K562 (cell line): ENCODE data around the gene SPEM3. TPM values are rescaled to one million over a fixed set of nuclear protein-coding genes. Genes with fewer than 3 reads are reported as not detected.

Experiments
- CEBPB ChIP-seq: fragments of 450-650 bp; IDR thresholded peaks from 2 replicates; pipeline ENCODE4 v1.6.1; 2016; ENCODE audit warnings: missing genetic modification characterization, missing compliant biosample characterization
- OTX1 ChIP-seq: fragments of 450-650 bp; formaldehyde crosslinking; IDR thresholded peaks from 2 replicates; pipeline ENCODE4 v1.4.0; 2022; ENCODE audit warnings: mild to moderate bottlenecking
- PHF20 ChIP-seq: fragments of 450-650 bp; IDR thresholded peaks from 2 replicates; pipeline ENCODE4 v1.6.1; 2018; ENCODE audit not compliant: partially characterized antibody
- ZC3H11A ChIP-seq: IDR thresholded peaks from 2 replicates; pipeline ENCODE4 v1.6.1; 2012; ENCODE audit warnings: low read depth, low read length, improper control_type of control experiment
- ZNF77 ChIP-seq: fragments of 250-450 bp; sonication (Bioruptor Pico); IDR thresholded peaks from 2 replicates; pipeline ENCODE4 v1.5.0; 2020
- polyA plus RNA-seq, 8 experiments: library from polyadenylated mRNA; depleted of rRNA in 4 of 8; stranded (reverse) in 5 of 8; unstranded in 3 of 8; fragments of >200 nt; fragmentation: Nextera tagmentation in 2 of 8; fragmentation: Illumina TruSeq in 1 of 8; extraction: Ambion mirVana in 2 of 8; extraction: Trizol in 1 of 8; gene quantifications; 2 replicates each; pipeline versions ENCODE4 v1.2.1 to v1.2.3, GENCODE V29; 2011 to 2014; ENCODE audit warnings: inconsistent platforms in 1 of 8, missing spikeins in 1 of 8
- total RNA-seq, 7 experiments: library from RNA; depleted of rRNA in 6 of 7; stranded (reverse); fragments of >200 nt in 6 of 7; fragmentation: Illumina TruSeq in 2 of 7; extraction: Trizol in 2 of 7; gene quantifications; 2 replicates each; pipeline versions ENCODE4 v1.2.1 to v1.2.3, GENCODE V29; 2011 to 2021; ENCODE audit warnings: low replicate concordance in 1 of 7
- TF ChIP-seq, protein P1 (sequence below), 3 experiments: fragments of 200-800 bp in 1 of 3; sonication (Bioruptor generic) in 1 of 3; sonication (generic) in 1 of 3; formaldehyde crosslinking in 1 of 3; IDR thresholded peaks; 2 replicates each; pipeline versions ENCODE4 v1.6.1 to v1.8.0; 2016 to 2022; ENCODE audit warnings: mild to moderate bottlenecking in 2 of 3, missing compliant biosample characterization in 2 of 3, missing genetic modification characterization in 2 of 3, missing genetic modification reagents in 1 of 3
- TF ChIP-seq, protein P2 (sequence below): fragments of 450-650 bp; formaldehyde crosslinking; IDR thresholded peaks from 2 replicates; pipeline ENCODE4 v1.4.0; 2020; ENCODE audit warnings: mild to moderate bottlenecking
- TF ChIP-seq, protein P3 (sequence below), 2 experiments: fragments of 450-650 bp; formaldehyde crosslinking in 1 of 2; IDR thresholded peaks; 2 replicates each; pipeline versions ENCODE4 v1.4.0 to v1.6.1; 2014 to 2020; ENCODE audit warnings: mild to moderate bottlenecking in 2 of 2, borderline replicate concordance in 1 of 2, low read depth in 1 of 2
- TF ChIP-seq, protein P4 (sequence below): sonication (generic); formaldehyde crosslinking; IDR thresholded peaks from 2 replicates; pipeline ENCODE4 v1.8.0; 2023; ENCODE audit warnings: mild to moderate bottlenecking, missing genetic modification reagents
- TF ChIP-seq, protein P5 (sequence below): fragments of 150-350 bp; conservative IDR thresholded peaks from 2 replicates; pipeline ENCODE4 v1.6.1; 2014; ENCODE audit warnings: low read length

The SPEM3 gene
- total and polyA plus RNA-seq, 9 of the 15 experiments (the other 6 are each of a cell fraction or from before 2014, with no cell fraction given) = not detected

- TF ChIP-seq CEBPB (tag) (no peak), OTX1 (CRISPR knock-in tag) (no peak), ZC3H11A (no peak), PHF20 (no peak), ZNF77 (CRISPR knock-in tag) (no peak)
- TF ChIP-seq, protein P1, sequence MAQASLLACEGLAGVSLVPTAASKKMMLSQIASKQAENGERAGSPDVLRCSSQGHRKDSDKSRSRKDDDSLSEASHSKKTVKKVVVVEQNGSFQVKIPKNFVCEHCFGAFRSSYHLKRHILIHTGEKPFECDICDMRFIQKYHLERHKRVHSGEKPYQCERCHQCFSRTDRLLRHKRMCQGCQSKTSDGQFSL (CRISPR knock-in tag; IDR thresholded peaks at IDR 0.05) = no peak
- TF ChIP-seq, protein P1 (tag; IDR thresholded peaks at IDR 0.05) = no peak
- TF ChIP-seq, protein P2, sequence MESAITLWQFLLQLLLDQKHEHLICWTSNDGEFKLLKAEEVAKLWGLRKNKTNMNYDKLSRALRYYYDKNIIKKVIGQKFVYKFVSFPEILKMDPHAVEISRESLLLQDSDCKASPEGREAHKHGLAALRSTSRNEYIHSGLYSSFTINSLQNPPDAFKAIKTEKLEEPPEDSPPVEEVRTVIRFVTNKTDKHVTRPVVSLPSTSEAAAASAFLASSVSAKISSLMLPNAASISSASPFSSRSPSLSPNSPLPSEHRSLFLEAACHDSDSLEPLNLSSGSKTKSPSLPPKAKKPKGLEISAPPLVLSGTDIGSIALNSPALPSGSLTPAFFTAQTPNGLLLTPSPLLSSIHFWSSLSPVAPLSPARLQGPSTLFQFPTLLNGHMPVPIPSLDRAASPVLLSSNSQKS (CRISPR knock-in tag) = no peak
- TF ChIP-seq, protein P3, sequence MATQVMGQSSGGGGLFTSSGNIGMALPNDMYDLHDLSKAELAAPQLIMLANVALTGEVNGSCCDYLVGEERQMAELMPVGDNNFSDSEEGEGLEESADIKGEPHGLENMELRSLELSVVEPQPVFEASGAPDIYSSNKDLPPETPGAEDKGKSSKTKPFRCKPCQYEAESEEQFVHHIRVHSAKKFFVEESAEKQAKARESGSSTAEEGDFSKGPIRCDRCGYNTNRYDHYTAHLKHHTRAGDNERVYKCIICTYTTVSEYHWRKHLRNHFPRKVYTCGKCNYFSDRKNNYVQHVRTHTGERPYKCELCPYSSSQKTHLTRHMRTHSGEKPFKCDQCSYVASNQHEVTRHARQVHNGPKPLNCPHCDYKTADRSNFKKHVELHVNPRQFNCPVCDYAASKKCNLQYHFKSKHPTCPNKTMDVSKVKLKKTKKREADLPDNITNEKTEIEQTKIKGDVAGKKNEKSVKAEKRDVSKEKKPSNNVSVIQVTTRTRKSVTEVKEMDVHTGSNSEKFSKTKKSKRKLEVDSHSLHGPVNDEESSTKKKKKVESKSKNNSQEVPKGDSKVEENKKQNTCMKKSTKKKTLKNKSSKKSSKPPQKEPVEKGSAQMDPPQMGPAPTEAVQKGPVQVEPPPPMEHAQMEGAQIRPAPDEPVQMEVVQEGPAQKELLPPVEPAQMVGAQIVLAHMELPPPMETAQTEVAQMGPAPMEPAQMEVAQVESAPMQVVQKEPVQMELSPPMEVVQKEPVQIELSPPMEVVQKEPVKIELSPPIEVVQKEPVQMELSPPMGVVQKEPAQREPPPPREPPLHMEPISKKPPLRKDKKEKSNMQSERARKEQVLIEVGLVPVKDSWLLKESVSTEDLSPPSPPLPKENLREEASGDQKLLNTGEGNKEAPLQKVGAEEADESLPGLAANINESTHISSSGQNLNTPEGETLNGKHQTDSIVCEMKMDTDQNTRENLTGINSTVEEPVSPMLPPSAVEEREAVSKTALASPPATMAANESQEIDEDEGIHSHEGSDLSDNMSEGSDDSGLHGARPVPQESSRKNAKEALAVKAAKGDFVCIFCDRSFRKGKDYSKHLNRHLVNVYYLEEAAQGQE (IDR thresholded peaks at IDR 0.05; ENCODE audit: borderline replicate concordance) = no peak
- TF ChIP-seq, protein P3 (CRISPR knock-in tag; IDR thresholded peaks at IDR 0.05; ENCODE audit: low read depth) = no peak
- TF ChIP-seq, protein P4, sequence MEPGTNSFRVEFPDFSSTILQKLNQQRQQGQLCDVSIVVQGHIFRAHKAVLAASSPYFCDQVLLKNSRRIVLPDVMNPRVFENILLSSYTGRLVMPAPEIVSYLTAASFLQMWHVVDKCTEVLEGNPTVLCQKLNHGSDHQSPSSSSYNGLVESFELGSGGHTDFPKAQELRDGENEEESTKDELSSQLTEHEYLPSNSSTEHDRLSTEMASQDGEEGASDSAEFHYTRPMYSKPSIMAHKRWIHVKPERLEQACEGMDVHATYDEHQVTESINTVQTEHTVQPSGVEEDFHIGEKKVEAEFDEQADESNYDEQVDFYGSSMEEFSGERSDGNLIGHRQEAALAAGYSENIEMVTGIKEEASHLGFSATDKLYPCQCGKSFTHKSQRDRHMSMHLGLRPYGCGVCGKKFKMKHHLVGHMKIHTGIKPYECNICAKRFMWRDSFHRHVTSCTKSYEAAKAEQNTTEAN (CRISPR knock-in tag) = no peak
- TF ChIP-seq, protein P5, sequence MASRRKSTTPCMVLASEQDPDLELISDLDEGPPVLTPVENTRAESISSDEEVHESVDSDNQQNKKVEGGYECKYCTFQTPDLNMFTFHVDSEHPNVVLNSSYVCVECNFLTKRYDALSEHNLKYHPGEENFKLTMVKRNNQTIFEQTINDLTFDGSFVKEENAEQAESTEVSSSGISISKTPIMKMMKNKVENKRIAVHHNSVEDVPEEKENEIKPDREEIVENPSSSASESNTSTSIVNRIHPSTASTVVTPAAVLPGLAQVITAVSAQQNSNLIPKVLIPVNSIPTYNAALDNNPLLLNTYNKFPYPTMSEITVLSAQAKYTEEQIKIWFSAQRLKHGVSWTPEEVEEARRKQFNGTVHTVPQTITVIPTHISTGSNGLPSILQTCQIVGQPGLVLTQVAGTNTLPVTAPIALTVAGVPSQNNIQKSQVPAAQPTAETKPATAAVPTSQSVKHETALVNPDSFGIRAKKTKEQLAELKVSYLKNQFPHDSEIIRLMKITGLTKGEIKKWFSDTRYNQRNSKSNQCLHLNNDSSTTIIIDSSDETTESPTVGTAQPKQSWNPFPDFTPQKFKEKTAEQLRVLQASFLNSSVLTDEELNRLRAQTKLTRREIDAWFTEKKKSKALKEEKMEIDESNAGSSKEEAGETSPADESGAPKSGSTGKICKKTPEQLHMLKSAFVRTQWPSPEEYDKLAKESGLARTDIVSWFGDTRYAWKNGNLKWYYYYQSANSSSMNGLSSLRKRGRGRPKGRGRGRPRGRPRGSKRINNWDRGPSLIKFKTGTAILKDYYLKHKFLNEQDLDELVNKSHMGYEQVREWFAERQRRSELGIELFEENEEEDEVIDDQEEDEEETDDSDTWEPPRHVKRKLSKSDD = no peak
Measured at GRCh38 chr17:7435676-7436555, 7.3 kb downstream of the SPEM3 start (continued).
